ENCODE measurements around the gene ROBO1.

The ROBO1 gene

DNA sequence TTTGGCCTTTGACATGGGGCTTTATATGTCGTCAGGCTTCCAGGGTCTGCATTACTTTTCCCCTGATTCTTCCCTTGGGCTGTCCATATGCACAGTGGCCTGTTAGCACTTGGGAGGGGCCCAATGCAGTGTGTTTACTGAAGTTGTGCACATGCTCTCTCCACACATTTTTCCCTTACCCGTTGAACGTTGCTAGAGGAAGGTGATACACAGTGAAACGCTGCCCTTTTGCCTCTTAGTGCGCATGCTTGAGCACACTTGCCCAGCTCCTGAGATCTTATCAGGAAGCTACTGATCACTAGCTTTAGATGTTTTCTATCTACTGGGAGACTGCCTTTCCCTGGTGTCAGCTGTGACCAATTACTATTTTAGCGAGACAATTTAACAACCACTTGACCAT is 1198.0 kb downstream of the ROBO1 start:
- no peak for DNase-seq

- no peak for DNase-seq
These were observed 1202.1 kb downstream of the ROBO1 start for GRCh38 chr3:78565712-78566111.

- DNase-seq = no peak
These were observed 1205.5 kb downstream of the ROBO1 start for GRCh38 chr3:78562328-78562727.

All from NCI-H187 treated with DMSO at 0.1 percent for 48 hours (cell line).